ENCODE results near the gene UBIAD1.

UBIAD1 gene

DNA sequence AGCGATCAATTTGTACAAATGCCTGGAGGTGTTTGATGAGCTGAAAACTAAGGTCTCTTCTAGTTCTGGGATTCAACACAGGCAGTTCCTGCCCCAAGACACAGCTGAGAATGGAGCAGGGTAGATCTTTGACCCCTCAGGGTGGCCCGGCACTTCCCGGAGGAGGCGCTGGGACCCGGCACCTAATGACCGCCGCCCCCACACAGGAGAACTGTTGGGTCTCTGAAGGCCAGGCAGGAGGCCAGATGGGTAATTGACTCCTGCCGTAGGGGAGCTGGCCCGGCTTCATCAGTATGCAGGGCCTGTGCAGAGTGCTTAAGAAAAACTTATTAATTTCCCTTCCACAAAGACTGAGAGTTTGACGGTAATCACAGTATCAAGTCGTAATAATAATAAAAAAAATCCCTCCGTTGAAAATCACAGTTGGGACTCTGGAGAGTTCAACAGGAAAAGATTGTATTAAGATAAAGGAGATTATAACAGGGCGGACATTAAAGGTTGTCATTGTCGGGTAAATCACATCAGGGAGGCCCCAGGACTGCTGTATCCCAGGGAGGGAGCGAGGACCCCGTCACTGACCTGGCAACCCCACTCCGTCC, 51.7 kb downstream of the UBIAD1 start:
- Histone ChIP-seq H3K4me3 (ENCODE audit: insufficient read length, low read depth) (no peak overlapping the region), H3K27me3 (ENCODE audit: insufficient read depth, insufficient read length) (no peaks in the 10 kb centered on the region), H3K4me1 (ENCODE audit: insufficient read depth, insufficient read length) (peaks cover 6% of the 10 kb centered on the region), H3K9me3 (ENCODE audit: insufficient read depth, low read length) (no peaks in the 10 kb centered on the region), H3K36me3 (ENCODE audit: insufficient read depth, insufficient read length, low read length) (no peaks in the 10 kb centered on the region), H3K9ac (ENCODE audit: insufficient read length, low read depth) (peak overlapping the region; percentile 21)
- no peak for DNase-seq (ENCODE audit: low read depth, low spot score)
- TF ChIP-seq YY1 (IDR thresholded peaks at IDR 0.05; ENCODE audit: insufficient read depth, insufficient read length) (no peak), SUZ12 (IDR thresholded peaks at IDR 0.05; ENCODE audit: extremely low read depth, insufficient read depth, insufficient read length) (no peak)

DNA sequence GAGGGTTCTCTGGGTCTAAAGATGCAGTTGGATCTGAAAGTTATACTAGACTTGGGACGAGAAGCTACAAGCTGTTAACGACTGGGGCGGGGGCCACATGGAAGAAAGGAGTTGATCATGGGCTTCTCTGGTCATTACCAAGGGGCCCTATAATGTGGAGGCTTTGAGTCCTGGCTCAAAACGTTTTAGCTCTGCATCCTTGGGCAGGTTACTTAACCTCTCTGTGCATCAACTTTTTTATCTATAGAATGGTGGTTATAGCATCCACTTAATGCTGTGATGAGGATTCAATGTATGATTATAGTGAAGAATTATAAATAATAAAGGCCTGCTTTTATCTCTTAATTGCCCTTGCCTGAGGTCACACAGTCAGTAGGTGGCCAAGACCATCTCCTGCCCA, 53.1 kb downstream of the UBIAD1 start:
- DNase-seq (ENCODE audit: low read depth, low spot score), result no peak
- Histone ChIP-seq H3K4me3 (ENCODE audit: insufficient read length, low read depth) (no peak overlapping the region), H3K36me3 (ENCODE audit: insufficient read depth, insufficient read length, low read length) (no peaks in the 10 kb centered on the region), H3K9ac (ENCODE audit: insufficient read length, low read depth) (no peak overlapping the region), H3K27me3 (ENCODE audit: insufficient read depth, insufficient read length) (no peaks in the 10 kb centered on the region), H3K4me1 (ENCODE audit: insufficient read depth, insufficient read length) (peaks cover 6% of the 10 kb centered on the region), H3K9me3 (ENCODE audit: insufficient read depth, low read length) (no peaks in the 10 kb centered on the region)
- TF ChIP-seq ZNF274 (IDR thresholded peaks at IDR 0.05; ENCODE audit: low read depth, low read length) (no peak), SUZ12 (IDR thresholded peaks at IDR 0.05; ENCODE audit: extremely low read depth, insufficient read depth, insufficient read length) (no peak), YY1 (IDR thresholded peaks at IDR 0.05; ENCODE audit: insufficient read depth, insufficient read length) (no peak)

DNA sequence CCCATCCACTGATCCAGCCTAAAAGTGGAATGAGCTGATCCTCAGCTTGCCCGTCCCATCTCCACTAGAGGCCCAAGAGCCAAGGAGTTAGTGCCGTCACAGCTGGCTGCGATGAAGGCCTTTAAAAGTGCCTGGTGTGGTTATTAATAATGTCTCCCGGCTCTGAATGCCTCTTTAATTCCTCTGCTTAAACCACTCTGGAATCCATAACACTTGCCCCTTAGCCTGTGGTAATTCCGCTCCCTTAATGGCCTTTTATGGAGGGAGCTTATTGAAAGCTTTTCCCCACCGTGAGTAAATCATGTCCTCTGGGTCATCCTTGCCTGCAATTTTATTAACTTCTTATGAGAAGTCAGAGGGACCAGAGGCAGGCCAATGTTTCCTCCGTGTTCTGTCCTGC, 55.4 kb downstream of the UBIAD1 start:
- Histone ChIP-seq H3K4me3 (ENCODE audit: insufficient read length, low read depth) (no peak overlapping the region), H3K36me3 (ENCODE audit: insufficient read depth, insufficient read length, low read length) (no peaks in the 10 kb centered on the region), H3K9me3 (ENCODE audit: insufficient read depth, low read length) (no peaks in the 10 kb centered on the region), H3K9ac (ENCODE audit: insufficient read length, low read depth) (no peak overlapping the region), H3K27me3 (ENCODE audit: insufficient read depth, insufficient read length) (no peaks in the 10 kb centered on the region), H3K4me1 (ENCODE audit: insufficient read depth, insufficient read length) (peaks cover 13% of the 10 kb centered on the region)
- DNase-seq (ENCODE audit: low read depth, low spot score), result no peak
- TF ChIP-seq YY1 (IDR thresholded peaks at IDR 0.05; ENCODE audit: insufficient read depth, insufficient read length) (no peak), ZNF274 (IDR thresholded peaks at IDR 0.05; ENCODE audit: low read depth, low read length) (no peak), SUZ12 (IDR thresholded peaks at IDR 0.05; ENCODE audit: extremely low read depth, insufficient read depth, insufficient read length) (no peak)

DNA sequence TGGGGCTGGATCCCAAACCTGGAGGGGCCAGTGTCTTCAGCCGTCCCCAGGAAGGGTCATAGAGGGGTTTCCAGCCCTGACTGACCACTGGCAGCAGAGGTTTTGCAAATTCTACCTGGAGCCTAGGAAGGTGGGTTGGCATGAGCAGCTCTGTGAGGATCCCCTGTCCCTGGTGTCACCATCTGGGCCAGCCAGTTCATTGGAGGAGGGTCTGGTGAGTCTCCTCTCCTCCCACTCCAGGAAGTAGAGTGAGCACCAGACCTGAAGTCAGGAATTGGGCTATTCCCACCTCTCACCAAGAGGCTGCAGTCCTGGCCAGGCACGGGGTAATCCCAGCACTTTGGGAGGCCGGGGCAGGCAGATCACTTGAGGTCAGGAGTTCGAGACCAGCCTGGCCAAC, 57.4 kb downstream of the UBIAD1 start:
- Histone ChIP-seq H3K27me3 (ENCODE audit: insufficient read depth, insufficient read length) (no peaks in the 10 kb centered on the region), H3K36me3 (ENCODE audit: insufficient read depth, insufficient read length, low read length) (no peaks in the 10 kb centered on the region), H3K4me3 (ENCODE audit: insufficient read length, low read depth) (no peak overlapping the region)

DNA sequence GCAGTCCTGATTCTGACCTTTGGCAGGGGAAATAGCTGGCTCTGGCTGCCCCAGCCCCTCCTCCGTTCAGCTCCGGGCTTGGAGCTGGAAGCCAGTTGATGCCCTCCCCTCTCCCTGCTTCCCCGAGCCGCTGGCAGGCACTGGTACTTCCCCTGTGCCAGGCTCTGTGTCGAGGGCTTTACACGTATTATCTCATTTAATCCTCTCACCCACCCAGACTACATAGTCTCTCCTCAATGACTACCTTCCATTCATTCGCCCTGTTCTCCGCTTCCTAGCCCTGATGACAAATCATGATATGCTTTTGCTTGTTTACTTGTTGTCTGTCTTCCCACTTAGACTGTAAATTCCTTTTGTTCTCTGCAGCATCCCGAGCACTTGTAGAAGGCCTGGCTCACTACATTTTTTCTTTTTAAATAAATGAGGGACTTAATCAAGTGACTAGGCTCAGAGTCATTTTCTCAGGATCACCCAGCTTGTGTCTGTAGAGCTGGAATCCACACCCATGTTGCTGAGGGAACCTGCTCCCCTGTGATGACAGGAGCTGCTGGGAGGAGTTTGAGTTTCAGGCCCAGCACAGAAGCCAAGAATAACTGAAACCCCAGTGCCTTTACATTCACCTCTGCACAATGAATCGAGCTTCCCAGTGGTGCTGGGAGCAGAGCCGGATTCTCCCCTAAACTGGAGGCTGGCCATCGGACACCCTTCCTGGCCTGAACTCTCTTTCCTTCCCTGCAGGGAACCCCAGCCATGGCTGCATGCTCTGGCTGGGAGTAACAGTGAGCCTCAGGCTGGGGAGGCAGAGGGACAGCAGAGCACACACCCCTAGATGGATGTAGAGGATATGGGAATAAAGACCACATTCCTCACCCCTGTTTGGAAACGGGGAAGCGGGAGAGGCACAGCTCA, 58.3 kb downstream of the UBIAD1 start:
- Histone ChIP-seq H3K4me1 (ENCODE audit: insufficient read depth, insufficient read length) (peaks cover 18% of the 10 kb centered on the region), H3K27me3 (ENCODE audit: insufficient read depth, insufficient read length) (no peaks in the 10 kb centered on the region), H3K9ac (ENCODE audit: insufficient read length, low read depth) (no peak overlapping the region), H3K4me3 (ENCODE audit: insufficient read length, low read depth) (no peak overlapping the region), H3K36me3 (ENCODE audit: insufficient read depth, insufficient read length, low read length) (no peaks in the 10 kb centered on the region), H3K9me3 (ENCODE audit: insufficient read depth, low read length) (no peaks in the 10 kb centered on the region)
- no peak for TF ChIP-seq ZNF274 (IDR thresholded peaks at IDR 0.05; ENCODE audit: low read depth, low read length)
- TF ChIP-seq SUZ12 (IDR thresholded peaks at IDR 0.05; ENCODE audit: extremely low read depth, insufficient read depth, insufficient read length), result no peak
- TF ChIP-seq YY1 (IDR thresholded peaks at IDR 0.05; ENCODE audit: insufficient read depth, insufficient read length), result no peak
- DNase-seq (ENCODE audit: low read depth, low spot score), result no peak

More for the DNA sequence above, 57.4 kb downstream of the UBIAD1 start:
- TF ChIP-seq YY1 (IDR thresholded peaks at IDR 0.05; ENCODE audit: insufficient read depth, insufficient read length) (no peak), ZNF274 (IDR thresholded peaks at IDR 0.05; ENCODE audit: low read depth, low read length) (no peak), SUZ12 (IDR thresholded peaks at IDR 0.05; ENCODE audit: extremely low read depth, insufficient read depth, insufficient read length) (no peak)
- H3K4me1 ChIP-seq (ENCODE audit: insufficient read depth, insufficient read length), result peaks cover 18% of the 10 kb centered on the region
- DNase-seq (ENCODE audit: low read depth, low spot score), result no peak
- no peak overlapping the region for H3K9ac ChIP-seq (ENCODE audit: insufficient read length, low read depth)
- no peaks in the 10 kb centered on the region for H3K9me3 ChIP-seq (ENCODE audit: insufficient read depth, low read length)

DNA sequence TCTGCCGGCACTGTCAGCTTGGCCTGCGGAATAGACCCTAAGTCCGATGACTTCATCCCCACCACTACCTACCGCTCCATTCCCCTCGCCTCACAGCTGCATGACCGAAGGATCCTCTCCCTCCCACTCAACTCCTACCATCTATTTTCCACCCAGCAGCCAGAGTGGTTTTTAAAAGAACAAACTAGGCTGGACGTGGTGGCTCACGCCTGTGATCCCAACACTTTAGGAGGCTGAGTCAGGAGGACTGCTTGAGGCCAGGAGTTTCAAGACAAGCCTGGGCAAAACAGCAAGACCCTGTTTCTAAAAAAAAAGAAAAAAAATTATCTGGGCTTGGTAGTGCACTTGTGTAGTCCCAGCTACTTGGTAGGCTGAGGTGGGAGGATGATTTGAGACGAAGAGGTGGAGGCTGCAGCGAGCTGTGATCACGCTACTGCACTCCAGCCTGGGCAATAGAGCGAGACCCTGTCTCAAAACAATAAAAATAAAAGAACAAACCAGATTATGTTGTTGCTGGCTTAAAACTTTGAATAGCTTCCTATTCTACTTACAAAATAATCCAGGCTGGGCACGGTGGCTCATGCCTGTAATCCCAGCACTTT, 59.0 kb downstream of the UBIAD1 start:
- no peaks in the 10 kb centered on the region for H3K9me3 ChIP-seq (ENCODE audit: insufficient read depth, low read length)
- TF ChIP-seq SUZ12 (IDR thresholded peaks at IDR 0.05; ENCODE audit: extremely low read depth, insufficient read depth, insufficient read length), result no peak

DNA sequence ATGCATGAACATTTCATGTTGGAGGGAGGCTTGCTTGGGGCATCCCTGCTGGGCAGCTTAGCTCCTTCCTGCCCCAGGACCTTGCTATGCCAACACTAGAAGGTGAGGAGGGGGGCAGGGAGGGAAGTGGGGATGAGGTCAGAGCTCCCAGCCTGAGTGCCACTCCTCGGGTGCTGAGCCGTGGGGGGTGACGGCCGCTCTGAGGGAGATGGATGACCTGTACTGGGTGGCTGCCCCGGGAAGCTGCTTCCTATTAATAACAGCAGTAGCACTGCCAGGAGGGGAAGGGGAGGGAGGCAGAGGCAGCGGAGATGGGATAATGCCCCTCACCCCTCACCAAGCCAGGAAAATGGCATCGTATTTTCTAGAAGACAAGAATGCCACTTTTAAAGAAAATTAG, 60.6 kb downstream of the UBIAD1 start:
- no peaks in the 10 kb centered on the region for H3K9me3 ChIP-seq (ENCODE audit: insufficient read depth, low read length)
- peaks cover 21% of the 10 kb centered on the region for H3K4me1 ChIP-seq (ENCODE audit: insufficient read depth, insufficient read length)
- DNase-seq (ENCODE audit: low read depth, low spot score), result no peak
- no peak overlapping the region for H3K4me3 ChIP-seq (ENCODE audit: insufficient read length, low read depth)
- H3K36me3 ChIP-seq (ENCODE audit: insufficient read depth, insufficient read length, low read length), result no peaks in the 10 kb centered on the region
- H3K9ac ChIP-seq (ENCODE audit: insufficient read length, low read depth), result no peak overlapping the region
- H3K27me3 ChIP-seq (ENCODE audit: insufficient read depth, insufficient read length), result no peaks in the 10 kb centered on the region
- TF ChIP-seq ZNF274 (IDR thresholded peaks at IDR 0.05; ENCODE audit: low read depth, low read length) (no peak), YY1 (IDR thresholded peaks at IDR 0.05; ENCODE audit: insufficient read depth, insufficient read length) (no peak), SUZ12 (IDR thresholded peaks at IDR 0.05; ENCODE audit: extremely low read depth, insufficient read depth, insufficient read length) (no peak)

More for the DNA sequence above, 59.0 kb downstream of the UBIAD1 start:
- Histone ChIP-seq H3K4me1 (ENCODE audit: insufficient read depth, insufficient read length) (peaks cover 18% of the 10 kb centered on the region), H3K9ac (ENCODE audit: insufficient read length, low read depth) (no peak overlapping the region), H3K36me3 (ENCODE audit: insufficient read depth, insufficient read length, low read length) (no peaks in the 10 kb centered on the region), H3K4me3 (ENCODE audit: insufficient read length, low read depth) (no peak overlapping the region), H3K27me3 (ENCODE audit: insufficient read depth, insufficient read length) (no peaks in the 10 kb centered on the region)
- no peak for DNase-seq (ENCODE audit: low read depth, low spot score)
